GM23338 (cell line): ENCODE results near the gene PPM1E.

Source experiments
- CREB1 ChIP-seq: fragments of 250-450 bp; sonication (Bioruptor Pico); IDR thresholded peaks from 2 replicates; pipeline ENCODE4 v1.5.0; 2020; ENCODE audit warnings: low read depth, mild to moderate bottlenecking, moderate library complexity
- CTCF ChIP-seq, 2 experiments: fragments of 200-600 bp in 1 of 2; sonication (generic) in 1 of 2; conservative IDR thresholded peaks; 2 replicates each; pipeline versions ENCODE4 v1.5.1 to v1.6.1; 2016 to 2017; ENCODE audit warnings: antibody characterized with exemption in 2 of 2, low read depth in 2 of 2, mild to moderate bottlenecking in 2 of 2, moderate library complexity in 1 of 2
- EZH2 ChIP-seq: fragments of 200-600 bp; sonication (generic); IDR thresholded peaks from one replicate; pipeline ENCODE4 v1.8.0; 2017; ENCODE audit warnings: antibody characterized with exemption, mild to moderate bottlenecking, low read depth; ENCODE audit not compliant: unreplicated experiment
- EZH2phosphoT487 ChIP-seq: fragments of 200-600 bp; sonication (generic); IDR thresholded peaks from one replicate; pipeline ENCODE4 v1.8.1; 2018; ENCODE audit warnings: antibody characterized with exemption; ENCODE audit not compliant: unreplicated experiment
- JUNB ChIP-seq: IDR thresholded peaks from one replicate; pipeline ENCODE4 v1.6.1; 2016; ENCODE audit warnings: antibody characterized with exemption; ENCODE audit not compliant: unreplicated experiment
- POLR2AphosphoS5 ChIP-seq: IDR thresholded peaks from 2 replicates; pipeline ENCODE4 v1.6.1; 2016; ENCODE audit warnings: antibody characterized with exemption, low read depth
- REST ChIP-seq: IDR thresholded peaks from one replicate; pipeline ENCODE4 v1.6.1; 2018; ENCODE audit warnings: antibody characterized with exemption; ENCODE audit not compliant: unreplicated experiment
- STAT1 ChIP-seq: IDR thresholded peaks from one replicate; pipeline ENCODE4 v1.6.1; 2016; ENCODE audit warnings: antibody characterized with exemption; ENCODE audit not compliant: unreplicated experiment
- ZNF462 ChIP-seq: fragments of 250-450 bp; sonication (Bioruptor Pico); IDR thresholded peaks from 2 replicates; pipeline ENCODE4 v1.5.0; 2020; ENCODE audit warnings: mild to moderate bottlenecking, moderate library complexity

- TF ChIP-seq CTCF (conservative IDR thresholded peaks at IDR 0.05; ENCODE audit: low read depth in 2 of 2) (no peak), CREB1 (CRISPR knock-in tag) (no peak), POLR2AphosphoS5 (no peak), EZH2phosphoT487 (no peak), STAT1 (no peak), REST (no peak), EZH2 (no peak), JUNB (no peak), ZNF462 (CRISPR knock-in tag) (no peak)
These were observed 26.9 kb upstream of the PPM1E start for GRCh38 chr17:58728798-58729197.
